B cell (primary cell): ENCODE data around the gene ATIC. TPM values are rescaled to one million over a fixed set of nuclear protein-coding genes. Genes with fewer than 3 reads are reported as not detected.

Experiments
- ATAC-seq: fragments of 200-7000 bp; cut with Tn5 transposase; one replicate; pipeline ENCODE4 v1.10.0; 2021; ENCODE audit warnings: low read depth, mild to moderate bottlenecking, moderate number of reproducible peaks, moderate library complexity
- CTCF ChIA-PET: fragments of 350-600 bp; sonication (Branson Sonifier 250); formaldehyde crosslinking; loops from one replicate; lab custom pipeline; 2021; ENCODE audit warnings: antibody characterized with exemption, inconsistent platforms; lab: Charles Lee
- POLR2A ChIA-PET: fragments of 350-600 bp; sonication (Branson Sonifier 250); formaldehyde crosslinking; loops from one replicate; lab custom pipeline; 2021; ENCODE audit warnings: antibody characterized with exemption; lab: Charles Lee
- DNase-seq: peaks from one replicate; pipeline ENCODE4 v3.0.0; 2013
- H2AFZ ChIP-seq: 2 replicates; pipeline ENCODE4 v1.6.1; 2012; ENCODE audit warnings: mild to moderate bottlenecking, low read depth, low read length; ENCODE audit not compliant: insufficient read depth, poor library complexity, severe bottlenecking
- H3K27ac ChIP-seq, 2 donors: 1 replicate in 1 of 2; 2 replicates in 1 of 2; pipeline ENCODE4 v1.5.1; 2012 to 2013; ENCODE audit warnings: low read length in 2 of 2, mild to moderate bottlenecking in 2 of 2, moderate library complexity in 1 of 2
- H3K27me3 ChIP-seq, 4 experiments: fragments of 200-600 bp in 1 of 4; sonication (generic) in 1 of 4; replicated peaks in 1 of 4; 1 replicate in 2 of 4; 2 replicates in 2 of 4; pipeline versions ENCODE4 v1.6.1 to v1.7.0; 2013 to 2016; ENCODE audit warnings: low read length in 3 of 4, mild to moderate bottlenecking in 2 of 4, mixed read lengths in 1 of 4, moderate library complexity in 1 of 4; ENCODE audit not compliant: insufficient read depth in 4 of 4, control insufficient read depth in 3 of 4; ENCODE audit errors: control extremely low read depth in 1 of 4
- H3K36me3 ChIP-seq, 2 experiments: replicated peaks in 1 of 2; 1 replicate in 1 of 2; 2 replicates in 1 of 2; pipeline versions ENCODE4 v1.6.1 to v1.7.1; 2013; ENCODE audit warnings: low read length in 1 of 2; ENCODE audit not compliant: insufficient read depth in 2 of 2, control insufficient read depth in 1 of 2; ENCODE audit errors: control extremely low read depth in 1 of 2, extremely low read depth in 1 of 2
- H3K4me1 ChIP-seq, 2 donors: fragments of 200-600 bp in 1 of 2; sonication (generic) in 1 of 2; 1 replicate in 1 of 2; 2 replicates in 1 of 2; pipeline versions ENCODE4 v1.5.1 to v1.6.1; 2013 to 2017; ENCODE audit warnings: low read length in 2 of 2; ENCODE audit not compliant: control insufficient read depth in 2 of 2, insufficient read depth in 2 of 2
- H3K4me2 ChIP-seq: replicated peaks from 2 replicates; pipeline ENCODE3; 2012; ENCODE audit warnings: mild to moderate bottlenecking, low read depth, low read length; ENCODE audit not compliant: poor library complexity, severe bottlenecking
- H3K4me3 ChIP-seq, 5 experiments: fragments of 200-600 bp in 1 of 5; sonication (generic) in 1 of 5; 1 replicate in 3 of 5; 2 replicates in 2 of 5; pipeline versions ENCODE4 v1.5.1 to v1.7.0; 2011 to 2016; ENCODE audit warnings: low read length in 4 of 5, mild to moderate bottlenecking in 4 of 5, low read depth in 2 of 5, control low read depth in 1 of 5, moderate library complexity in 1 of 5; ENCODE audit not compliant: insufficient read depth in 1 of 5; ENCODE audit errors: control extremely low read depth in 1 of 5, extremely low read depth in 1 of 5
- H3K79me2 ChIP-seq: fragments of 200-600 bp; sonication (generic); one replicate; pipeline ENCODE4 v1.6.0; 2016; ENCODE audit warnings: low read length; ENCODE audit not compliant: control insufficient read depth, insufficient read depth
- H3K9ac ChIP-seq: fragments of 200-600 bp; sonication (generic); 2 replicates; pipeline ENCODE4 v1.6.1; 2017; ENCODE audit warnings: mild to moderate bottlenecking, low read length, moderate library complexity
- H3K9me3 ChIP-seq, 3 donors: one replicate each; pipeline versions ENCODE4 v1.6.1 to v1.7.1; 2013; ENCODE audit warnings: low read length in 2 of 3; ENCODE audit not compliant: control insufficient read depth in 2 of 3, insufficient read depth in 1 of 3; ENCODE audit errors: control extremely low read depth in 1 of 3
- H4K20me1 ChIP-seq: 2 replicates; pipeline ENCODE4 v1.6.0; 2012; ENCODE audit warnings: mild to moderate bottlenecking, low read length; ENCODE audit not compliant: insufficient read depth, control insufficient read depth, poor library complexity, severe bottlenecking
- H3K27ac Mint-ChIP-seq: one replicate; pipeline ENCODE4 v1.8.0; 2021; ENCODE audit warnings: mixed read lengths
- H3K27me3 Mint-ChIP-seq: one replicate; pipeline ENCODE4 v1.8.0; 2021; ENCODE audit warnings: mixed read lengths
- H3K4me1 Mint-ChIP-seq: one replicate; pipeline ENCODE4 v1.8.0; 2021; ENCODE audit warnings: mixed read lengths
- H3K4me3 Mint-ChIP-seq: one replicate; pipeline ENCODE4 v1.8.0; 2021; ENCODE audit warnings: mixed read lengths
- H3K9me3 Mint-ChIP-seq: one replicate; pipeline ENCODE4 v1.8.0; 2022; ENCODE audit warnings: mixed read lengths; ENCODE audit not compliant: insufficient read depth
- EZH2 ChIP-seq: IDR thresholded peaks from 2 replicates; pipeline ENCODE4 v1.6.1; 2012; ENCODE audit warnings: borderline replicate concordance, low read depth, mild to moderate bottlenecking, moderate library complexity, low read length; ENCODE audit not compliant: insufficient read depth, poor library complexity, severe bottlenecking
- WGBS: methylation state at CpG from one replicate; pipeline ENCODE4 v1.1.5; 2013; ENCODE audit warnings: missing lambda C conversion rate; ENCODE audit not compliant: insufficient coverage; 5-methylcytosine and 5-hydroxymethylcytosine counted together
- intact Hi-C: fragments of 100-400 bp; cut with micrococcal nuclease; formaldehyde crosslinking; loops from one replicate; pipeline ENCODE4 v1.10.0; 2022
- polyA plus RNA-seq: library from polyadenylated mRNA; depleted of rRNA; stranded (reverse); fragments of >200 nt; gene quantifications from 2 replicates; pipeline ENCODE4 v1.2.3, GENCODE V29; 2012
- total RNA-seq, 2 donors: library from RNA; stranded (reverse); fragments of 120-200 nt in 1 of 2; gene quantifications; 1 replicate in 1 of 2; 2 replicates in 1 of 2; pipeline versions ENCODE4 v1.2.3 to v1.2.4, GENCODE V29; 2013 to 2022
- TF ChIP-seq, protein P1 (sequence below): fragments of 200-600 bp; IDR thresholded peaks from one replicate; pipeline ENCODE4 v1.8.0; 2022; ENCODE audit warnings: antibody characterized with exemption, mild to moderate bottlenecking

Gene ATIC
- total and polyA plus RNA-seq, 2 donors (not counting 1 experiment from before 2014, with no cell fraction given): 55.4 to 80.4 TPM

DNA sequence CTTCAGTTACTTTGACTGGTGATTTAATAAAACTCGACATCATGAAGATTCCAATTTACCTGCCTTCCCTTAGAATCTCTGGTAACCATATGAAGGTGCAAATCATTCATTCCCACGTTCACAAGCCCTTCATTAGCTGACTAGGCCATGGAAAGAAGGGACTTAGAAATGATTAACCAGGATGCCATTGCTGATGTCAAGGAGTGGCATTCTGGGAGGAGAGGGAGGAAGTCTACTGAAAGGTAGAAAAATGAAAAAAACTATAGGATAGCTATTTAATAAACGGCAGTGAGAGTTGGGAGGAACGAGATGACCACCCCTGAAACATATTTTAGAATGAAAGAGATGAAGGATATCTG is 1.4 kb downstream of the ATIC start:
- peaks cover 35% of the 10 kb centered on the region for H3K79me2 ChIP-seq
- H3K4me3 ChIP-seq: peak overlapping the region in 1 of 5 experiments; percentile 100
- H3K36me3 ChIP-seq: peaks cover 4 to 16% of the 10 kb centered on the region in 2 experiments
- H3K4me2 ChIP-seq: peak overlapping the region; percentile 86
- no peaks in the 10 kb centered on the region for H3K27me3 ChIP-seq
- intact Hi-C loops: loop anchor here (2.0 to 5.0 kb wide), 5 partner anchors 700 to 1186 kb away; partner anchors contain the start of genes MREG, RPL37A and SMARCAL1
- ChIA-PET POLR2A (no interaction called here), CTCF (interaction anchor here (0.6 to 1.3 kb wide), 2 partner anchors 33 to 43 kb away, joined by 3 read pairs; no protein-coding TSS in a partner anchor)
- H3K27ac ChIP-seq: no peak overlapping the region
- no peak overlapping the region for H3K9ac ChIP-seq
- H3K9me3 ChIP-seq: no peaks in the 10 kb centered on the region
- H2AFZ ChIP-seq: no peak overlapping the region
- H3K4me1 ChIP-seq: peaks cover 17% of the 10 kb centered on the region in 2 donors
- WGBS: no CpG with 5 or more reads among the region's 4 CpGs
- TF ChIP-seq, protein P1, sequence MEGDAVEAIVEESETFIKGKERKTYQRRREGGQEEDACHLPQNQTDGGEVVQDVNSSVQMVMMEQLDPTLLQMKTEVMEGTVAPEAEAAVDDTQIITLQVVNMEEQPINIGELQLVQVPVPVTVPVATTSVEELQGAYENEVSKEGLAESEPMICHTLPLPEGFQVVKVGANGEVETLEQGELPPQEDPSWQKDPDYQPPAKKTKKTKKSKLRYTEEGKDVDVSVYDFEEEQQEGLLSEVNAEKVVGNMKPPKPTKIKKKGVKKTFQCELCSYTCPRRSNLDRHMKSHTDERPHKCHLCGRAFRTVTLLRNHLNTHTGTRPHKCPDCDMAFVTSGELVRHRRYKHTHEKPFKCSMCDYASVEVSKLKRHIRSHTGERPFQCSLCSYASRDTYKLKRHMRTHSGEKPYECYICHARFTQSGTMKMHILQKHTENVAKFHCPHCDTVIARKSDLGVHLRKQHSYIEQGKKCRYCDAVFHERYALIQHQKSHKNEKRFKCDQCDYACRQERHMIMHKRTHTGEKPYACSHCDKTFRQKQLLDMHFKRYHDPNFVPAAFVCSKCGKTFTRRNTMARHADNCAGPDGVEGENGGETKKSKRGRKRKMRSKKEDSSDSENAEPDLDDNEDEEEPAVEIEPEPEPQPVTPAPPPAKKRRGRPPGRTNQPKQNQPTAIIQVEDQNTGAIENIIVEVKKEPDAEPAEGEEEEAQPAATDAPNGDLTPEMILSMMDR: no peak
- TF ChIP-seq EZH2: no peak
- no peaks in the 10 kb centered on the region for H4K20me1 ChIP-seq
- DNase-seq (no peak), ATAC-seq (no peak)
- no peaks in the 10 kb centered on the region for H3K27me3 Mint-ChIP-seq
- H3K27ac Mint-ChIP-seq: peak overlapping the region; percentile 91
- H3K4me1 Mint-ChIP-seq: peaks cover 34% of the 10 kb centered on the region
- no peaks in the 10 kb centered on the region for H3K9me3 Mint-ChIP-seq
- peak overlapping the region; percentile 96 for H3K4me3 Mint-ChIP-seq

DNA sequence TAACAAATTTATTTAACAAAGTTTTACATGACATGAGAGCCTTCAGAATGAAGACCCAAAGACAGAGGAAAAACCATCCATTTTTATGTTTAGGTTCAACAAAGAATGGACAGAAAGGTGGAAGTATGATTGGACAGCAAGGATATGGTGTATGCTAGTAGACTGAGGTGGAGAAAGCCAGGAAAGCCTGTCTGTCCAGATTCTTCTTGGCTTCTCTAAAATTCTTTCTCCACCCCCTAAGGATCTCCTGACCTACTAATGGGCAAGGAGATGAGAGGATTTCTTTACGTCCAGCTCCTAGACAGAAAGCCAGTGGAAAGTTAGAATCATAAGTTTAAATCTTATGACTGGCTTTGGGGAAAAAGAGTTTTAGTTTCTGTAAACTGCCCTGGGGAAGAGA is 3.0 kb downstream of the ATIC start:
- TF ChIP-seq, protein P1: no peak
- TF ChIP-seq EZH2: no peak
- Histone ChIP-seq H3K4me2 (no peak overlapping the region), H3K4me1 (peaks cover 17% of the 10 kb centered on the region in 2 donors), H3K79me2 (peaks cover 35% of the 10 kb centered on the region), H3K4me3 (no peak overlapping the region), H3K9ac (no peak overlapping the region), H4K20me1 (no peaks in the 10 kb centered on the region), H3K27ac (no peak overlapping the region), H3K9me3 (no peaks in the 10 kb centered on the region), H3K36me3 (peaks cover 4 to 29% of the 10 kb centered on the region in 2 experiments), H2AFZ (no peak overlapping the region), H3K27me3 (no peaks in the 10 kb centered on the region)
- DNase-seq (no peak), ATAC-seq (no peak)
- POLR2A ChIA-PET: no interaction called here
- intact Hi-C loops: loop anchor here (5.0 kb wide), 3 partner anchors 742 to 1097 kb away; partner anchors contain the start of gene SMARCAL1
- H3K9me3 Mint-ChIP-seq: no peaks in the 10 kb centered on the region
- CTCF ChIA-PET: no interaction called here
- no peak overlapping the region for H3K4me3 Mint-ChIP-seq
- no peaks in the 10 kb centered on the region for H3K27me3 Mint-ChIP-seq
- peaks cover 34% of the 10 kb centered on the region for H3K4me1 Mint-ChIP-seq
- no peak overlapping the region for H3K27ac Mint-ChIP-seq
- WGBS: no CpG with 5 or more reads among the region's 1 CpG
